ENCODE results near the gene C16orf89. TPM values are rescaled to one million over a fixed set of nuclear protein-coding genes. Genes with fewer than 3 reads are reported as not detected.

The C16orf89 gene
- total RNA-seq, 1 experiment from 2014 or later, result not detected

- no peak overlapping the region for H3K27ac ChIP-seq (ENCODE audit: low read length)
- no peaks in the 10 kb centered on the region for H3F3A ChIP-seq (ENCODE audit: low read length, unreplicated experiment)
- no peaks in the 10 kb centered on the region for H3K79me2 ChIP-seq (ENCODE audit: low read length)
- no peaks in the 10 kb centered on the region for H3K4me1 ChIP-seq (ENCODE audit: insufficient read depth, low read length)
- no peaks in the 10 kb centered on the region for H3K27me3 ChIP-seq (ENCODE audit: low read length)
- no TSS peak for BruUV-seq (replicated peaks)
- H3K9me3 ChIP-seq (ENCODE audit: low read length), result no peaks in the 10 kb centered on the region
- intact Hi-C loops (cut with micrococcal nuclease), result no loop called here
- no peak overlapping the region for H3K4me3 ChIP-seq (ENCODE audit: low read length)
- TF ChIP-seq EZH2 (IDR thresholded peaks at IDR 0.05; ENCODE audit: low read length, unreplicated experiment), result no peak
- TF ChIP-seq CTCF (conservative IDR thresholded peaks at IDR 0.05; ENCODE audit: low read depth, low read length), result no peak
- TF ChIP-seq EZH2phosphoT487 (IDR thresholded peaks at IDR 0.05; ENCODE audit: borderline replicate concordance, low read length), result no peak
- H2AFZ ChIP-seq (ENCODE audit: low read length), result no peak overlapping the region
- H4K20me1 ChIP-seq (ENCODE audit: low read length), result no peaks in the 10 kb centered on the region
- POLR2A ChIA-PET (ENCODE audit: unreplicated experiment), result no interaction called here
- no peaks in the 10 kb centered on the region for H3K36me3 ChIP-seq (ENCODE audit: low read depth, low read length)
- H3K9me2 ChIP-seq (replicated peaks; ENCODE audit: low read length), result no peaks in the 10 kb centered on the region
- ATAC-seq (no peak), DNase-seq (no peak)
- no peak overlapping the region for H3K4me2 ChIP-seq (ENCODE audit: low read length)
- no peak overlapping the region for H3K9ac ChIP-seq (ENCODE audit: low read length)
- CTCF ChIA-PET, result no interaction called here
Measured at GRCh38 chr16:5064915-5065314, 841 bp downstream of the C16orf89 start.

- Histone ChIP-seq H3K4me2 (ENCODE audit: low read length) (no peak overlapping the region), H3K27me3 (ENCODE audit: low read length) (no peaks in the 10 kb centered on the region), H3K9me3 (ENCODE audit: low read length) (no peaks in the 10 kb centered on the region), H3K36me3 (ENCODE audit: low read depth, low read length) (no peaks in the 10 kb centered on the region), H3K4me1 (ENCODE audit: insufficient read depth, low read length) (no peaks in the 10 kb centered on the region), H3K9ac (ENCODE audit: low read length) (no peak overlapping the region), H3F3A (ENCODE audit: low read length, unreplicated experiment) (no peaks in the 10 kb centered on the region), H4K20me1 (ENCODE audit: low read length) (no peaks in the 10 kb centered on the region), H3K79me2 (ENCODE audit: low read length) (no peaks in the 10 kb centered on the region), H3K4me3 (ENCODE audit: low read length) (no peak overlapping the region), H3K9me2 (replicated peaks; ENCODE audit: low read length) (no peaks in the 10 kb centered on the region), H3K27ac (ENCODE audit: low read length) (no peak overlapping the region), H2AFZ (ENCODE audit: low read length) (no peak overlapping the region)
- intact Hi-C loops (cut with micrococcal nuclease), result no loop called here
- no peak for TF ChIP-seq EZH2 (IDR thresholded peaks at IDR 0.05; ENCODE audit: low read length, unreplicated experiment)
- ATAC-seq (peak; percentile 57), DNase-seq (no peak)
- BruUV-seq (replicated peaks), result no TSS peak
- ChIA-PET CTCF (no interaction called here), POLR2A (ENCODE audit: unreplicated experiment) (no interaction called here)
Measured at GRCh38 chr16:5062790-5063765, 2.7 kb downstream of the C16orf89 start.

- DNase-seq, result no peak
- Histone ChIP-seq H3K4me2 (ENCODE audit: low read length) (no peak overlapping the region), H3K9ac (ENCODE audit: low read length) (no peak overlapping the region), H3K9me2 (replicated peaks; ENCODE audit: low read length) (no peaks in the 10 kb centered on the region), H4K20me1 (ENCODE audit: low read length) (no peaks in the 10 kb centered on the region), H2AFZ (ENCODE audit: low read length) (no peak overlapping the region), H3K27me3 (ENCODE audit: low read length) (no peaks in the 10 kb centered on the region), H3K4me3 (ENCODE audit: low read length) (no peak overlapping the region), H3K36me3 (ENCODE audit: low read depth, low read length) (no peaks in the 10 kb centered on the region), H3K79me2 (ENCODE audit: low read length) (no peaks in the 10 kb centered on the region), H3K9me3 (ENCODE audit: low read length) (no peaks in the 10 kb centered on the region), H3K4me1 (ENCODE audit: insufficient read depth, low read length) (no peaks in the 10 kb centered on the region), H3F3A (ENCODE audit: low read length, unreplicated experiment) (no peaks in the 10 kb centered on the region), H3K27ac (ENCODE audit: low read length) (no peak overlapping the region)
- intact Hi-C loops (cut with micrococcal nuclease), result no loop called here
- CTCF ChIA-PET, result no interaction called here
- no TSS peak for BruUV-seq (replicated peaks)
- TF ChIP-seq EZH2 (IDR thresholded peaks at IDR 0.05; ENCODE audit: low read length, unreplicated experiment), result no peak
- TF ChIP-seq EZH2phosphoT487 (IDR thresholded peaks at IDR 0.05; ENCODE audit: borderline replicate concordance, low read length), result no peak
- no peak for TF ChIP-seq CTCF (conservative IDR thresholded peaks at IDR 0.05; ENCODE audit: low read depth, low read length)
- ATAC-seq, result no peak
- POLR2A ChIA-PET (ENCODE audit: unreplicated experiment), result no interaction called here
Measured at GRCh38 chr16:5062051-5062450, 3.7 kb downstream of the C16orf89 start.
